ENCODE results near the gene FASTKD2. TPM values are rescaled to one million over a fixed set of nuclear protein-coding genes. Genes with fewer than 3 reads are reported as not detected.

The FASTKD2 gene
- polyA plus RNA-seq (ENCODE audit: insufficient read length in 3 of 3): 10 to 100 TPM; 34.3 to 40.5 (median 35.5) TPM
- long read RNA-seq, donor 1, partial matches to known transcripts: 6 of 13 reads
- long read RNA-seq, donor 1, other reads (novel, unspliced or antisense): 0 of 13 reads
- long read RNA-seq, donor 2, transcript FASTKD2-202 (12 exons, 2,586 nt): minor isoform, 7 of 53 reads
- long read RNA-seq, donor 2, transcript FASTKD2-201 (12 exons, 3,188 nt): major isoform, 14 of 53 reads
- long read RNA-seq, donor 2, partial matches to known transcripts: 31 of 53 reads
- long read RNA-seq, donor 2, other reads (novel, unspliced or antisense): 0 of 53 reads
- long read RNA-seq, donor 3, partial matches to known transcripts: 17 of 24 reads
- long read RNA-seq, donor 3, other reads (novel, unspliced or antisense): 0 of 24 reads
- long read RNA-seq, donor 4, full-length matches to known transcripts: 10 of 22 reads
- long read RNA-seq, donor 4, partial matches to known transcripts: 12 of 22 reads
- long read RNA-seq, donor 4, other reads (novel, unspliced or antisense): 0 of 22 reads
- long read RNA-seq, donor 5, transcript FASTKD2-202 (12 exons, 2,586 nt): major isoform, 8 of 15 reads
- long read RNA-seq, donor 5, partial matches to known transcripts: 6 of 15 reads
- long read RNA-seq, donor 5, other reads (novel, unspliced or antisense): 0 of 15 reads
- long read RNA-seq, donor 6, transcript FASTKD2-201 (12 exons, 3,188 nt): major isoform, 5 of 23 reads
- long read RNA-seq, donor 6, partial matches to known transcripts: 14 of 23 reads
- long read RNA-seq, donor 6, other reads (novel, unspliced or antisense): 0 of 23 reads
- long read RNA-seq, donor 7, transcript FASTKD2-202 (12 exons, 2,586 nt): major isoform, 6 of 22 reads
- long read RNA-seq, donor 7, partial matches to known transcripts: 11 of 22 reads
- long read RNA-seq, donor 7, other reads (novel, unspliced or antisense): 0 of 22 reads
- long read RNA-seq, donor 8, partial matches to known transcripts: 0 of 5 reads
- long read RNA-seq, donor 8, other reads (novel, unspliced or antisense): 0 of 5 reads
- long read RNA-seq, donor 9, partial matches to known transcripts: 19 of 27 reads
- long read RNA-seq, donor 9, other reads (novel, unspliced or antisense): 0 of 27 reads
- long read RNA-seq, donor 10, partial matches to known transcripts: 11 of 15 reads
- long read RNA-seq, donor 10, other reads (novel, unspliced or antisense): 0 of 15 reads
- long read RNA-seq, donor 11, partial matches to known transcripts: 7 of 15 reads
- long read RNA-seq, donor 11, other reads (novel, unspliced or antisense): 0 of 15 reads
- long read RNA-seq, donor 12, transcript FASTKD2-201 (12 exons, 3,188 nt): major isoform, 11 of 41 reads
- long read RNA-seq, donor 12, partial matches to known transcripts: 25 of 41 reads
- long read RNA-seq, donor 12, other reads (novel, unspliced or antisense): 0 of 41 reads
- long read RNA-seq, donor 13, partial matches to known transcripts: 13 of 18 reads
- long read RNA-seq, donor 13, other reads (novel, unspliced or antisense): 0 of 18 reads
- long read RNA-seq, donor 14: 0 reads
- long read RNA-seq, donor 15, transcript FASTKD2-201 (12 exons, 3,188 nt): major isoform, 13 of 51 reads
- long read RNA-seq, donor 15, partial matches to known transcripts: 34 of 51 reads
- long read RNA-seq, donor 15, other reads (novel, unspliced or antisense): 0 of 51 reads
- long read RNA-seq, donor 16, transcript FASTKD2-201 (12 exons, 3,188 nt): major isoform, 5 of 29 reads
- long read RNA-seq, donor 16, partial matches to known transcripts: 21 of 29 reads
- long read RNA-seq, donor 16, other reads (novel, unspliced or antisense): 0 of 29 reads

- peak; percentile 95 for DNase-seq
Measured at GRCh38 chr2:206765242-206766056, at the start of gene FASTKD2, which contains the start of gene MDH1B. TSS of gene FASTKD2 (plus strand) at chr2:206765606. CDS start at chr2:206766694, 1,088 bp downstream. TSS of gene MDH1B (minus strand) at chr2:206765328. CDS start at chr2:206765271, 57 bp downstream.

GRCh38 chr2:206716623-206717022, 48.8 kb upstream of the FASTKD2 start:
- DNase-seq: no peak

- no peak for DNase-seq
Measured at GRCh38 chr2:206718296-206718695, 47.1 kb upstream of the FASTKD2 start, which contains the start of gene DYTN. TSS of gene DYTN (minus strand) at chr2:206718396. CDS start at chr2:206718279, 117 bp downstream.

GRCh38 chr2:206721256-206721920, 44.0 kb upstream of the FASTKD2 start:
- DNase-seq: no peak

- DNase-seq: no peak
Measured at GRCh38 chr2:206723288-206723687, 42.1 kb upstream of the FASTKD2 start.

GRCh38 chr2:206727287-206727686, 38.1 kb upstream of the FASTKD2 start:
- no peak for DNase-seq

- no peak for DNase-seq
Measured at GRCh38 chr2:206728277-206729199, 36.9 kb upstream of the FASTKD2 start.

GRCh38 chr2:206733341-206733740, 32.1 kb upstream of the FASTKD2 start:
- DNase-seq: no peak

- DNase-seq: no peak
Measured at GRCh38 chr2:206736935-206737334, 28.5 kb upstream of the FASTKD2 start.

- peak; percentile 23 for DNase-seq
Measured at GRCh38 chr2:206739271-206739670, 26.1 kb upstream of the FASTKD2 start.

GRCh38 chr2:206740800-206741199, 24.6 kb upstream of the FASTKD2 start:
- no peak for DNase-seq

GRCh38 chr2:206756816-206757215, 8.6 kb upstream of the FASTKD2 start:
- no peak for DNase-seq

GRCh38 chr2:206764673-206765241, 649 bp upstream of the FASTKD2 start:
- DNase-seq: no peak

- DNase-seq: no peak
Measured at GRCh38 chr2:206766057-206766930, 888 bp downstream of the FASTKD2 start.

- DNase-seq: no peak
Measured at GRCh38 chr2:206774871-206775270, 9.5 kb downstream of the FASTKD2 start.

- no peak for DNase-seq
Measured at GRCh38 chr2:206776432-206776831, 11.0 kb downstream of the FASTKD2 start.
